OCI-LY7 (cell line): ENCODE results near the gene MRC2.

ENCODE experiments used
- EZH2phosphoT487 ChIP-seq: fragments of 200-600 bp; sonication (generic); IDR thresholded peaks from 2 replicates; pipeline ENCODE4 v1.6.1; 2018; ENCODE audit warnings: low read depth, borderline replicate concordance, mild to moderate bottlenecking, mixed run types, antibody characterized with exemption, low read length, moderate library complexity, mixed read lengths
- TF ChIP-seq, protein P1 (sequence below): fragments of 200-600 bp; sonication (generic); conservative IDR thresholded peaks from 2 replicates; pipeline ENCODE4 v1.5.1; 2014; ENCODE audit warnings: mild to moderate bottlenecking, antibody characterized with exemption, low read length, moderate library complexity, mixed read lengths

DNA sequence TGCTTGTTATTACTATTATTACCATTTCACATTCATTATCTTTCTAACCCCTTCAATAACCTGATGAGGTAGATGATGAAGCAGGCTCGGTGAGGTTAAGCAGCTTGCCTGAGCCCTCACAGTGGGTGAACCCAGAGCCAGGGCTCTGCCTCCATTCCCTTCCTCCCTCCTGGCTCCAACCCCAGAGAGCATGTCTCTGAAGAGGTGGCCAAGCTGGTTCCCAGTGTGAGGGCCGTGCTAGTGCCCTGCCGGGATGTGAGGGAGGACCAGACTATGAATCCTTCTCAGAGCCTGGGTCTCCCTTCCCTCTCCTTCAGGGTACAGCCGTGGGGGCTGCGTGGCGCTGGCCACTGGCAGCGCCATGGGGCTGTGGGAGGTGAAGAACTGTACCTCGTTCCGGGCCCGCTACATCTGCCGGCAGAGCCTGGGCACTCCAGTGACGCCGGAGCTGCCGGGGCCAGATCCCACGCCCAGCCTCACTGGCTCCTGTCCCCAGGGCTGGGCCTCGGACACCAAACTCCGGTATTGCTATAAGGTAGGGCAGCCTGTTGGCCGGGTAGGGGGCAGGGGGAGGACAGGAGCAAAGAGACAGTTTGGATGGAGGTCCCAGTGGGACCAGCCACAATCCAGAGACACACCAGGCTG lies 49.6 kb downstream of the MRC2 start:
- TF ChIP-seq, protein P1, sequence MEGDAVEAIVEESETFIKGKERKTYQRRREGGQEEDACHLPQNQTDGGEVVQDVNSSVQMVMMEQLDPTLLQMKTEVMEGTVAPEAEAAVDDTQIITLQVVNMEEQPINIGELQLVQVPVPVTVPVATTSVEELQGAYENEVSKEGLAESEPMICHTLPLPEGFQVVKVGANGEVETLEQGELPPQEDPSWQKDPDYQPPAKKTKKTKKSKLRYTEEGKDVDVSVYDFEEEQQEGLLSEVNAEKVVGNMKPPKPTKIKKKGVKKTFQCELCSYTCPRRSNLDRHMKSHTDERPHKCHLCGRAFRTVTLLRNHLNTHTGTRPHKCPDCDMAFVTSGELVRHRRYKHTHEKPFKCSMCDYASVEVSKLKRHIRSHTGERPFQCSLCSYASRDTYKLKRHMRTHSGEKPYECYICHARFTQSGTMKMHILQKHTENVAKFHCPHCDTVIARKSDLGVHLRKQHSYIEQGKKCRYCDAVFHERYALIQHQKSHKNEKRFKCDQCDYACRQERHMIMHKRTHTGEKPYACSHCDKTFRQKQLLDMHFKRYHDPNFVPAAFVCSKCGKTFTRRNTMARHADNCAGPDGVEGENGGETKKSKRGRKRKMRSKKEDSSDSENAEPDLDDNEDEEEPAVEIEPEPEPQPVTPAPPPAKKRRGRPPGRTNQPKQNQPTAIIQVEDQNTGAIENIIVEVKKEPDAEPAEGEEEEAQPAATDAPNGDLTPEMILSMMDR: no peak
- no peak for TF ChIP-seq EZH2phosphoT487
